Motor neuron (in vitro differentiated cells): ENCODE data around the gene PRRX2. TPM values are rescaled to one million over a fixed set of nuclear protein-coding genes. Genes with fewer than 3 reads are reported as not detected.
"Not testable (repeated sequence)": the region's sequence is repeated elsewhere in the genome, so short reads cannot be mapped to it uniquely, and the experiment has no call there.

Experiments
- ATAC-seq, 8 experiments: fragments of 200-7000 bp; cut with Tn5 transposase; replicated peaks in 6 of 8; 2 replicates each; pipeline ENCODE4 v1.8.0; 2021; ENCODE audit warnings: mild to moderate bottlenecking in 8 of 8, moderate library complexity in 8 of 8
- H3K27ac ChIP-seq, 2 donors: fragments of 250-450 bp; sonication (Bioruptor Pico); 2 replicates each; pipeline ENCODE4 v1.9.0; 2021; ENCODE audit warnings: antibody characterized with exemption in 2 of 2, mild to moderate bottlenecking in 2 of 2, moderate library complexity in 1 of 2
- H3K4me1 ChIP-seq, 2 donors: fragments of 250-450 bp; sonication (Bioruptor Pico); replicated peaks in 1 of 2; 2 replicates each; pipeline ENCODE4 v1.6.1; 2021; ENCODE audit warnings: antibody characterized with exemption in 2 of 2, mild to moderate bottlenecking in 2 of 2, moderate library complexity in 1 of 2
- H3K4me3 ChIP-seq, 5 donors: fragments of 250-450 bp; sonication (Bioruptor Pico); 2 replicates each; pipeline ENCODE4 v1.9.0; 2021; ENCODE audit warnings: antibody characterized with exemption in 5 of 5, mild to moderate bottlenecking in 5 of 5, moderate library complexity in 4 of 5
- WGBS, 10 experiments: fragments of 450-650 bp; shearing (Covaris generic); methylation state at CpG; one replicate each; pipeline ENCODE4 v1.0.0; 2022; 5-methylcytosine and 5-hydroxymethylcytosine counted together
- in situ Hi-C, 9 experiments: fragments of 400-800 bp; cut with MboI; loops; one replicate each; pipeline ENCODE4 v1.15.0; 2021; ENCODE audit warnings: low sequenced_read_pairs in 9 of 9, low pct_unique_long_range_greater_than_20kb in 2 of 9; ENCODE audit not compliant: unreplicated experiment in 9 of 9
- total RNA-seq, 8 experiments: library from RNA; unstranded; fragments of 300-600 nt; gene quantifications; 2 replicates each; pipeline versions ENCODE4 v1.2.3 to v1.2.4, GENCODE V29; 2022

The PRRX2 gene
- total RNA-seq, 8 experiments from 2014 or later, result 0.14 to 14.4 (median 0.87) TPM; not detected in 1

DNA sequence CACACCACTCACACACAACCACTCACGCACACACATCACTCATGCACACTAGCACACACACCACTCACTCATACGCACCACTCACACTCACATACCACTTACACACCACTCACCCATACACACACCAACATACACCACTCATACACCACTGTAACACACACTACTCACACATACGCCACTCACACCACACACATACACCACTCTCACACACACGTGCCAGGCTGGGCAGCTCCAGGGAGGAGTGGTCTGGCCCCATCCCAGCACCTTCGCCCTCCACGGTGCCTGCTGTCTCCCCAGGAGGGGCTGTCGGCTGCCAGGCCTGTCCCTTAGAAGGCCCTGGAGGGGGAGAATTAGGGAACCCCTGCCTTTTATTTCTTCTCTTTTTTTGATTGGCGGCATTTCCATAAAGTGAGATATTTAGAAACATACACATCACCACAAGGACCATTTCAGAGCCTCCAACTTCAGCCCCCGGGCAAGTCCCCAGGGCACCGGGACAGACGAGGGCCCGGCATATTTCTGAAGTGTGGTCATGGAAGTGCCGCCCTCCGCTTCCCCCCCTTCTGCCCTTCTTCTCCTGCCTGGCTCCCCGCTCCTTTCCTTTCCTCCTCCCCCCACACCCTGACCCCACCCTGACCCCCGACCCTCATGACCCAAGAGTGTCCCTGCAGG lies 17.2 kb upstream of the PRRX2 start:
- ATAC-seq, result peak in 3 of 8 experiments; percentile 10 to 18 (median 11)
- peaks cover 12 to 17% of the 10 kb centered on the region in 2 donors for H3K4me1 ChIP-seq
- peak overlapping the region in 1 of 2 donors; percentile 2 for H3K27ac ChIP-seq
- in situ Hi-C loops, result loop anchor here in 6 of 9 experiments (10.0 to 25.0 kb wide), 2 partner anchors 137 to 139 kb away; no protein-coding TSS in a partner anchor
- 70 to 80% methylated on average over 2 of the region's 16 CpGs; no CpG with 5 or more reads in 8 of the 10 experiments for WGBS, 10 experiments
- H3K4me3 ChIP-seq, result no peak overlapping the region

DNA sequence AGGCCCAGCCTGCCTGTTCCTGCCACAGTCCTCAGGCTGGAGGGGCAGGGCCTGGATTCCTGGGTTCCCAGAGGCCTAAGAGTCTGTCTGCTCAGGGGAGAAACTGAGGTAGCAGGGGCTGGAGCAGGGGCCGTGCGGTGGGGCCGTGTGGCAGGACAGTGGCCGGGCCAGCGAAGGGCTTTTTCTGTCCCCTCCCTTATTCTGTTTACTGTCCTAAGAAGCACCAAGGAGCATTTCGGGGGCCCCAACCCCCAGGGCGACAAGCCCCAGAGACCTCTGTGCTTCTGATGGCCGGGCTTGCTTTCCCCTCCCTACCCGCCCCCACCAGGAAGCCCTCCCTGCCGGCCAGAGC lies 16.7 kb upstream of the PRRX2 start:
- Histone ChIP-seq H3K27ac (no peak overlapping the region), H3K4me1 (peaks cover 16 to 18% of the 10 kb centered on the region in 2 donors), H3K4me3 (no peak overlapping the region)
- in situ Hi-C loops, result loop anchor here in 6 of 9 experiments (10.0 to 25.0 kb wide), 2 partner anchors 136 to 139 kb away; no protein-coding TSS in a partner anchor
- WGBS, 10 experiments, result no CpG with 5 or more reads among the region's 10 CpGs
- peak in 1 of 8 experiments; percentile 12 for ATAC-seq

DNA sequence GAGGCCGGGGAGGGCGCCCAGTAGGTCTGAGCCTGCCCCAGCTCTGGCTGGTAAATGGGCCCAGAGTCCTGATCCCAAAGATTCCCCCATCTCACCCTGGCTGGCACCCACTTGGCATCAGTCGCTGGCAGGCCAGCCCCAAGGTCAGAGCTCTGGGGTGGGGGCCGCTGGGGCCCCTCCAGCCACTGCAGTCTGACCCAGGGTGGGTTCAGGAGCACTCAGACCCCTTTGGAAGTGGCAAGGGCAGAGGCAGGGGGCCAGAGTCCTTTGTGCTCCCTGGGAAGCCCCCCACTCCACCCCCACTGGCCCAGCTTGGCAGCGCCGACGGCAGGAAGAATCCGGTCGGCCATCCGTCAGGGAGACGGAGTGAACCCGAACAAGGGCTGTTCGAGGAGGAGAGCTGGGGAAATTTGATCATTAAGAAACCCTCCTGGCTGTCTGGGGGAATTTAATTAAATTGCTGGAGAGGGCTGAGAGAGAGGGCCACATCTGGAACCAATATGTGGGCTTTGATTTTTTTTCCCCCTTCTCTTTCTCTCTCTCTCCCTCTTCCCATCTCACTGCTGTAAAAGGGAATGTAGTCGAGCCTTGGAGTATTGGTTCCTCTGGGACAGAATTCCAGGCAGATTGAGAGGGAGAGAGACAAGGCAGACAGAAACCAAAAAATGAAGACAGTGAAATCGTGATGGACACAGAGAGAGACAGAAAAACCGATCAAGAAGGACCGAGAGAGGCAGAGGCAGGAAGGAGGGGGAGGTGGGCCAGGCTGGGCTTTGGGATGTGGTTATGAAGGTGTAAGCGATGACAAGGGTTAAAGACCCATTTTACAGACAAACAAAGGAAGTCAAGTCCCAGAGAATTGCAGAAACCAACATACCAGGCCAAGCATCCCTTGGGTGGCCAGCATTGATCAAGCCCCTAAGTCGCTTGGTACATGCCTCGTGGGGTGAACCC lies 15.4 kb upstream of the PRRX2 start:
- peaks cover 24 to 29% of the 10 kb centered on the region in 2 donors for H3K4me1 ChIP-seq
- in situ Hi-C loops, result loop anchor here in 7 of 9 experiments (10.0 to 25.0 kb wide), 2 partner anchors 135 to 137 kb away; no protein-coding TSS in a partner anchor
- peak overlapping the region; percentile 39 to 59 for H3K27ac ChIP-seq
- WGBS, 10 experiments, result 28 to 78% (median 61%) methylated on average over 2 to 10 of the region's 20 CpGs; no CpG with 5 or more reads in 4 of the 10 experiments
- no peak overlapping the region for H3K4me3 ChIP-seq
- peak in 1 of 8 experiments; percentile 54 for ATAC-seq

DNA sequence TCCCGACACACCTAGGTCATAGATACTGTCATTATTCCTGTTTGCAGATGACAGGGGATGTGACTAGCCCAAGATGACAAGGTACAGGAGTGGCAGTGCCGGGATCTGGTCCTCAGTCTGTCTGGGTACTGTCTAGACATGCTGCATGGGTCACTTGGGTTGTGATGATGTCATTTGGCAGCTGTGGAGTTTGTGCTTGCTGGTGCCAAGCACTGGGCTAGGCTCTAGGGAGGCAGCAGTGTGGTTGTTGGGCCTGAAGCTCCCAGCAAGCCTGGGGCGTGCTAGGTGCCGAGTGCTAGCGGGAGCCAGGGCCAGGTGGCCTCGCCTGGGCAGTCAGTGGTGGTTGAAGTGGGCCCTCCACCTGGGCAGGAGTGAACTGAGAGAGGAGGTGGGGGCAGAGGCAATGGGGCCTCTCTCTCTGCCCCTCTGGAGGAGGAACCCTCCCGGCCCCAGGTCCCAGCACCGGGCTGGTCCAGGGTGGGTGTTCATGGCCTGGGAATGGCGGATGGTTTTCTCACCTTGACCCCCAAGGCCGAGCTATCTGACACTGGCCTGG lies 14.7 kb upstream of the PRRX2 start:
- in situ Hi-C loops, result loop anchor here in 1 of 9 experiments (25.0 kb wide), 1 partner anchor 137 kb away; no protein-coding TSS in a partner anchor
- ATAC-seq, result no peak
- 50 to 100% (median 86%) methylated on average over 1 to 2 of the region's 10 CpGs; no CpG with 5 or more reads in 5 of the 10 experiments for WGBS, 10 experiments

DNA sequence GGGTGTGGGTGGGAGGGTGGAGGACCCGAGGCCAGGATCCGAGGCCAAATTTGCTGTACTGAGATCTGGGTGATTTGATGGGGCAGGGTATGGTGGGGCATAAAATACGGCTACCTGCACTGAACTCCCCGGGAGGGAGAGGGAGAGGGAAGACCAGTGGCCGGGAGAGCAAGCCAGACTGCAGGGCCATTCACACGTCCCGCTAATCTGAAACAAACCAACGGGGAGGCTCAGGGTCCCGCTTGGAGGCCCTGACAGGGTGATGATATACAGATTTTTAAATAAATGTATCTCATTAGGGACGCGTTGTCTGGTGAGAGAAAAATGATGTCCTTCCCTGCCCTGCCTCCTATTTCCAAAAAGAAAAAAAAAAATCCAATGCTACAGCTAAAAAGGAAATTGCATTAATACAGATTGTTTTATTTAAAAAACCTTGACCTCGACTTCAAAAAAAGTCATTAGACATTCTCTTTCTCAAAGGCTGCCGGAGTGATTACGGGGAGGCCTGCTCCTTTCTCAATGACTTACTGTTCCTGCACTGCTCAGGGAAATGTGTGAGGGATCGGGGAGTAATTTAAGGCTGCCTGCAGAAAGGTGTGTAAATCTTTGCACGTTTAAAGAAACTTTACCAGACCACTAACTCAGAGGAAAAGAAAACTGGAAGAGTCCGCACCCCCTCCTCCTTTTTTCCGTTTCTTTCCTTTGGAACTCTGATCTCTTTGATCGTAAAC lies 11.5 kb upstream of the PRRX2 start:
- in situ Hi-C loops, result loop anchor here in 1 of 9 experiments (25.0 kb wide), 1 partner anchor 133 kb away; no protein-coding TSS in a partner anchor
- 26 to 70% (median 31%) methylated on average over 3 to 15 of the region's 19 CpGs for WGBS, 10 experiments
- H3K27ac ChIP-seq, result no peak overlapping the region
- peaks cover 19 to 21% of the 10 kb centered on the region in 2 donors for H3K4me1 ChIP-seq
- ATAC-seq, result peak in 5 of 8 experiments; percentile 55 to 79 (median 64)
- H3K4me3 ChIP-seq, result no peak overlapping the region

More for the DNA sequence above, 14.7 kb upstream of the PRRX2 start:
- Histone ChIP-seq H3K4me3 (no peak overlapping the region), H3K4me1 (peaks cover 24 to 29% of the 10 kb centered on the region in 2 donors), H3K27ac (no peak overlapping the region)

DNA sequence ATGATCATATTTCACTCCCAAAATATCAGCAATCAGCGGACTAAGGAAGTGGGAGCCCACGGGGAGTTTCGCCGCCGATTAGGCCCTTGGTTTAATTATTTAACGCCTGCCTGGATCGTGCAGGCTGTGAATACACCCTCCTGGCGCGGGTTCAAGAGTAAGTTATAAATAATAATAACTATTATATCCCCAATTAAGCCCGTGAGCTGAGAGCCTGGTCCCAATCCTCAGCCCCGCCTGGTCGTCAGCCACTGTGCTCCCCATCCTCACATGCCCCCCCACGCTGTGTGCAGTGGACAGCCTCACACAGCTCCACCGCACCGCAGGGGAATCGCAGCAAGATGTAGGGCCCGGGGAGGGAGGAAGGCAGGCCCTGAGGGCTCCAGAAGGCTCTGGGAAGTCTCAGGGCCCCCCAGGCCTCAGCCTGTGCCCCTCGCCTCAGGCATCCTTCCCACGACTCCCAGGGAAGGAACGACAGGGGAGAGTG lies 10.8 kb upstream of the PRRX2 start:
- 32 to 63% (median 51%) methylated on average over 1 to 12 of the region's 20 CpGs; no CpG with 5 or more reads in 2 of the 10 experiments for WGBS, 10 experiments
- in situ Hi-C loops, result loop anchor here in 1 of 9 experiments (25.0 kb wide), 1 partner anchor 133 kb away; no protein-coding TSS in a partner anchor
- peaks cover 18 to 21% of the 10 kb centered on the region in 2 donors for H3K4me1 ChIP-seq
- H3K4me3 ChIP-seq, result no peak overlapping the region
- ATAC-seq, result peak in 1 of 8 experiments; percentile 21
- no peak overlapping the region for H3K27ac ChIP-seq

DNA sequence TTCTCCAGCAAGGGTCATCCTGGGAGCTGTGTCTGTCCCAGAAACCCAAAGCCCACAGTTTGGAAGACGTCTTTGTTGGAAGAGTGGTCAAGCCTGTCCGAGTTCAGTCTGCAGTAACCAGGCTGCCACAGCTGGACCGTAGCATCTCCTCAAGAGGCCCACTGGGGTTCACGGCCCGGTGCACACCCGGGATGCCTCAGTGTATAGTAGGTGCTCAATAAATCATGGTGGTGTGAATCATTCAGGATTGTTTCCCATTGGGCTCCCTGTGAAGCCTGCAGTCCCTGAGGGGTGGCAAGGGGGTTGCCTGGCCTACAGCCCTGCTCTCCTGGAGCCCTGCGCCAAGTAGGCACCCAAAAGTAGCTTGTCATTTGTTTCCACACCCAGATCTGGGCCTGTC lies 10.3 kb upstream of the PRRX2 start:
- in situ Hi-C loops, result loop anchor here in 1 of 9 experiments (25.0 kb wide), 1 partner anchor 132 kb away; no protein-coding TSS in a partner anchor
- H3K4me3 ChIP-seq, result no peak overlapping the region
- WGBS, 10 experiments, result 91 to 100% (median 98%) methylated on average over 2 to 6 of the region's 7 CpGs; no CpG with 5 or more reads in 4 of the 10 experiments
- H3K27ac ChIP-seq, result no peak overlapping the region
- H3K4me1 ChIP-seq, result peaks cover 13 to 16% of the 10 kb centered on the region in 2 donors
- no peak for ATAC-seq

DNA sequence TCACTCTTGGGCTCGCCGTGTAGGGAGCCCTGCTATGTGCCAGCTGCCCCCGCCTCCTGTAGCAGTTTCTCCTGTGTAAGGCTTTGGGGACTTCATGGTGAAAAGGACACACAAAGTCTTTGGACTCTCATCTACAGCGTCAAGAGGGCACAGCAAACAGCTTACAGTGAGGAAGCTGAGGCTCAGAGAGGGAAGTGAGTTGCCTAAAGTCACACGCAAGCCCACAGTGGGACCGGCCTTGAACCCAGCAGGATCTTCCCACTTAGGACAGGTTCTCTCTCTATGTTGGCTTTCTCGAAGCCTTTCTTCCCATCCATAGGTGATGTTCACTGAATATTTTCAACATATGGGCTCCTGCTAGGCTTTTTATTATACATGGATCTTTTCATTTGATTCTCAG lies 9.8 kb upstream of the PRRX2 start:
- in situ Hi-C loops, result loop anchor here in 1 of 9 experiments (25.0 kb wide), 1 partner anchor 132 kb away; no protein-coding TSS in a partner anchor
- no peak overlapping the region for H3K27ac ChIP-seq
- H3K4me1 ChIP-seq, result peaks cover 12 to 13% of the 10 kb centered on the region in 2 donors
- no peak for ATAC-seq
- no peak overlapping the region for H3K4me3 ChIP-seq
- 50 to 100% (median 73%) methylated on average over 1 to 5 of the region's 7 CpGs; no CpG with 5 or more reads in 2 of the 10 experiments for WGBS, 10 experiments

DNA sequence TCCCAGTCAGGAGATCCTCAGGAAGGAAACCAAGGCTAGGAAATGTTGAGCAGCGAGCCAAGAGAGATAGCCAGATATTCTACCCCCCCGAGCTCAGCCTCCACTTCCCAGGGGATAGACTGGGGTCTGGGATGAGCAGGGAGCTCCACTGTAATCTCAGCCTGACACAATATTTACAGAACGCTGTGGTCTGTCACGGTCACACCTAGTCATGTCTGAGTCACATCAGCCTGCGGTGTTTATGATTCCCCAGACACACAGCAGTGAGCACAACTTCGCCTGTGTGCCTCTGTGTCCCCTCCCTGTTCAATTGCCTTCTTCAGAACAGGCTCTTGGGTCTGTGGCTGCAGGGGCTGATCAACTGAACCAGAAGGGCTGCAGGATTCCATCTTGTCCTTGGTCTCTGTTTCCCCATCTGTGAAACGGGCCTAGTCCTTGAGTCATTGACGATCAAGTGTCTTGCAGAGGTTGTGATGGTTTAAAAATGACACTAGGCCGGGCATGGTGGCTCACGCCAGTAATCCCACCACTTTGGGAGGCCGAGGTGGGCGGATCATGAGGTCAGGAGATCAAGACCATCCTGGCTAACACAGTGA lies 8.6 kb upstream of the PRRX2 start:
- no peak overlapping the region for H3K4me3 ChIP-seq
- peak in 5 of 8 experiments; percentile 14 to 93 (median 45) for ATAC-seq
- H3K27ac ChIP-seq, result no peak overlapping the region
- in situ Hi-C loops, result loop anchor here in 1 of 9 experiments (25.0 kb wide), 1 partner anchor 130 kb away; no protein-coding TSS in a partner anchor
- 6 to 100% (median 52%) methylated on average over 2 to 6 of the region's 12 CpGs; no CpG with 5 or more reads in 3 of the 10 experiments for WGBS, 10 experiments
- H3K4me1 ChIP-seq, result peaks cover 12 to 13% of the 10 kb centered on the region in 2 donors

DNA sequence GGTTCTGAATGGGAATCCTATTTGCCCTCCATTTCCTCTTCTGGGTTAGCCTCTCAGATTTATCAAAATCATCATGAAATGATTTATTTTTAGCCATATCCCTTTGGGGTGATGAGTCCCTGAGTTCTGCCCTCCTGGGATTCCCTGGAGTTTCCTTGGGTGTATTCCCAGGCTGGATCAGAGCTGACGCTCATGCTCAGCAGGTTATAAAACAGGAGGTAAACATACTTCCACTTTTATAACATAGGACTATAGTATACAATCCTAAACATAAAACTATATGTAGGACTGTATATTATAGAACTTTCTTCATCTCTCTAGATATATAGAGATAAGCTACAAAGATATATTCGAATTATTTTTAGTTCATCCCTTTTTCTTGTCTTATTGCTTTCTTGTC lies 4.4 kb upstream of the PRRX2 start:
- H3K4me1 ChIP-seq, result peaks cover 0 to 4% of the 10 kb centered on the region in 2 donors
- 44 to 100% (median 83%) methylated on average over 1 to 2 of the region's 2 CpGs; no CpG with 5 or more reads in 3 of the 10 experiments for WGBS, 10 experiments
- no peak for ATAC-seq
- H3K27ac ChIP-seq, result no peak overlapping the region
- in situ Hi-C loops, result loop anchor here in 1 of 9 experiments (25.0 kb wide), 1 partner anchor 126 kb away; no protein-coding TSS in a partner anchor
- H3K4me3 ChIP-seq, result no peak overlapping the region

DNA sequence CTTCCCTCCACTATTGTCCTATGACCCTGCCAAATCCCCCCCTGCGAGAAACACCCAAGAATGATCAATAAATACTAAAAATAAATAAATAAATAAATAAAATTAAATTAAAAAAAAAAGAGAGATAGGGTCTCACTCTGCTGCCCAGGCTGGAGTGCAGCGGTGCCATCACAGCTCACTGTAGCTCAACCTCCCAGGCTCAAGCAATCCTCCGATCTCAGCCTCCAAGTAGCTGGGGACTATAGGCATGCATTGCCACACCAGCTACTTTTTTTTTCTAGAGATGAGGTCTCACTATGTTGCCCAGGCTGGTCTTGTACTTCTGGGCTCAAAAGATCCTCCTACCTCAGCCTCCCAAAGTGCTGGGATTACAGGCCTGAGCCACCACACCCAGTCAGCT lies 3.2 kb upstream of the PRRX2 start:
- H3K4me1 ChIP-seq, H3K4me3 ChIP-seq, ATAC-seq, H3K27ac ChIP-seq: not testable (repeated sequence)
- in situ Hi-C loops, result loop anchor here in 1 of 9 experiments (25.0 kb wide), 1 partner anchor 125 kb away; no protein-coding TSS in a partner anchor
- 63 to 93% (median 78%) methylated on average over 1 to 3 of the region's 3 CpGs for WGBS, 10 experiments
